Measurements from ENCODE around the gene FEM1A.
A peak's percentile ranks its signal among the peaks of the same experiment; 100 is the strongest.
"Not testable (repeated sequence)": the region's sequence is repeated elsewhere in the genome, so short reads cannot be mapped to it uniquely, and the experiment has no call there.

Gene FEM1A

GRCh38 chr19:4831304-4831978 lies 39.9 kb downstream of the FEM1A start, which contains the start of gene TICAM1:
TSS of gene TICAM1 (minus strand) at chr19:4831712. CDS start at chr19:4818377, 13,335 bp downstream.
- peaks cover 14% of the 10 kb centered on the region for H3K4me1 ChIP-seq (ENCODE audit: control insufficient read depth, insufficient read depth, low read length)
- no peaks in the 10 kb centered on the region for H3K9me3 ChIP-seq (ENCODE audit: control insufficient read depth in 2 of 2, low read length in 2 of 2)
- H3K27ac ChIP-seq (ENCODE audit: low read length): peak within 1 kb of the TSS; percentile 71
- peak within 1 kb of the TSS; percentile 88 to 89 for H3K9ac ChIP-seq (ENCODE audit: low read length in 2 of 2)
- peak within 1 kb of the TSS; percentile 61 to 94 for H3K4me3 ChIP-seq (ENCODE audit: low read length in 2 of 2)
- no peaks in the 10 kb centered on the region for H3K27me3 ChIP-seq (ENCODE audit: control insufficient read depth in 1 of 2, insufficient read depth in 2 of 2, low read length in 2 of 2)
- H3K36me3 ChIP-seq (ENCODE audit: control insufficient read depth in 2 of 2, insufficient read depth in 2 of 2, low read length in 2 of 2): no peaks in the 10 kb centered on the region

- H3K4me1 ChIP-seq (ENCODE audit: control insufficient read depth, insufficient read depth, low read length): peaks cover 14% of the 10 kb centered on the region
- H3K9me3 ChIP-seq (ENCODE audit: control insufficient read depth in 2 of 2, low read length in 2 of 2); H3K36me3 ChIP-seq (ENCODE audit: control insufficient read depth in 2 of 2, insufficient read depth in 2 of 2, low read length in 2 of 2); H3K27me3 ChIP-seq (ENCODE audit: control insufficient read depth in 1 of 2, insufficient read depth in 2 of 2, low read length in 2 of 2): not testable (repeated sequence)
- H3K27ac ChIP-seq (ENCODE audit: low read length): peak overlapping the region; percentile 71
- H3K9ac ChIP-seq (ENCODE audit: low read length in 2 of 2): peak overlapping the region; percentile 88 to 89
- peak overlapping the region; percentile 61 to 94 for H3K4me3 ChIP-seq (ENCODE audit: low read length in 2 of 2)
Measured at GRCh38 chr19:4831979-4832340, 40.4 kb downstream of the FEM1A start.

- no peak overlapping the region for H3K9ac ChIP-seq (ENCODE audit: low read length in 2 of 2)
- H3K4me3 ChIP-seq (ENCODE audit: low read length in 2 of 2): no peak overlapping the region
- no peaks in the 10 kb centered on the region for H3K36me3 ChIP-seq (ENCODE audit: control insufficient read depth in 2 of 2, insufficient read depth in 2 of 2, low read length in 2 of 2)
- no peak overlapping the region for H3K27ac ChIP-seq (ENCODE audit: low read length)
- H3K27me3 ChIP-seq (ENCODE audit: control insufficient read depth in 1 of 2, insufficient read depth in 2 of 2, low read length in 2 of 2): no peaks in the 10 kb centered on the region
- H3K4me1 ChIP-seq (ENCODE audit: control insufficient read depth, insufficient read depth, low read length): peaks cover 14% of the 10 kb centered on the region
- no peaks in the 10 kb centered on the region for H3K9me3 ChIP-seq (ENCODE audit: control insufficient read depth in 2 of 2, low read length in 2 of 2)
Measured at GRCh38 chr19:4832776-4833175, 41.2 kb downstream of the FEM1A start.

- Histone ChIP-seq H3K27me3 (ENCODE audit: control insufficient read depth in 1 of 2, insufficient read depth in 2 of 2, low read length in 2 of 2) (no peaks in the 10 kb centered on the region), H3K4me1 (ENCODE audit: control insufficient read depth, insufficient read depth, low read length) (no peaks in the 10 kb centered on the region), H3K36me3 (ENCODE audit: control insufficient read depth in 2 of 2, insufficient read depth in 2 of 2, low read length in 2 of 2) (peaks cover 11 to 14% of the 10 kb centered on the region in 2 donors), H3K9ac (ENCODE audit: low read length in 2 of 2) (no peak overlapping the region), H3K4me3 (ENCODE audit: low read length in 2 of 2) (no peak overlapping the region), H3K9me3 (ENCODE audit: control insufficient read depth in 2 of 2, low read length in 2 of 2) (no peaks in the 10 kb centered on the region), H3K27ac (ENCODE audit: low read length) (no peak overlapping the region)
Measured at GRCh38 chr19:4839192-4839591, 47.7 kb downstream of the FEM1A start.

- Histone ChIP-seq H3K4me3 (ENCODE audit: low read length in 2 of 2) (no peak overlapping the region), H3K4me1 (ENCODE audit: control insufficient read depth, insufficient read depth, low read length) (peaks cover 3% of the 10 kb centered on the region), H3K9me3 (ENCODE audit: control insufficient read depth in 2 of 2, low read length in 2 of 2) (no peaks in the 10 kb centered on the region), H3K36me3 (ENCODE audit: control insufficient read depth in 2 of 2, insufficient read depth in 2 of 2, low read length in 2 of 2) (peaks cover 14 to 18% of the 10 kb centered on the region in 2 donors), H3K27me3 (ENCODE audit: control insufficient read depth in 1 of 2, insufficient read depth in 2 of 2, low read length in 2 of 2) (no peaks in the 10 kb centered on the region), H3K27ac (ENCODE audit: low read length) (no peak overlapping the region), H3K9ac (ENCODE audit: low read length in 2 of 2) (no peak overlapping the region)
Measured at GRCh38 chr19:4843647-4843965, 52.1 kb downstream of the FEM1A start.

- H3K27ac ChIP-seq (ENCODE audit: low read length): no peak overlapping the region
- no peak overlapping the region for H3K4me3 ChIP-seq (ENCODE audit: low read length in 2 of 2)
- no peaks in the 10 kb centered on the region for H3K27me3 ChIP-seq (ENCODE audit: control insufficient read depth in 1 of 2, insufficient read depth in 2 of 2, low read length in 2 of 2)
- H3K4me1 ChIP-seq (ENCODE audit: control insufficient read depth, insufficient read depth, low read length): peaks cover 3% of the 10 kb centered on the region
- H3K9ac ChIP-seq (ENCODE audit: low read length in 2 of 2): no peak overlapping the region
- peaks cover 13% of the 10 kb centered on the region in 2 donors for H3K36me3 ChIP-seq (ENCODE audit: control insufficient read depth in 2 of 2, insufficient read depth in 2 of 2, low read length in 2 of 2)
- no peaks in the 10 kb centered on the region for H3K9me3 ChIP-seq (ENCODE audit: control insufficient read depth in 2 of 2, low read length in 2 of 2)
Measured at GRCh38 chr19:4844348-4845179, 53.0 kb downstream of the FEM1A start.

GRCh38 chr19:4845975-4846374 lies 54.4 kb downstream of the FEM1A start:
- not testable (repeated sequence) for H3K9me3 ChIP-seq (ENCODE audit: control insufficient read depth in 2 of 2, low read length in 2 of 2); H3K9ac ChIP-seq (ENCODE audit: low read length in 2 of 2); H3K4me3 ChIP-seq (ENCODE audit: low read length in 2 of 2); H3K4me1 ChIP-seq (ENCODE audit: control insufficient read depth, insufficient read depth, low read length); H3K27ac ChIP-seq (ENCODE audit: low read length); H3K27me3 ChIP-seq (ENCODE audit: control insufficient read depth in 1 of 2, insufficient read depth in 2 of 2, low read length in 2 of 2)
- peaks cover 10 to 13% of the 10 kb centered on the region in 2 donors for H3K36me3 ChIP-seq (ENCODE audit: control insufficient read depth in 2 of 2, insufficient read depth in 2 of 2, low read length in 2 of 2)

- H3K9me3 ChIP-seq (ENCODE audit: control insufficient read depth in 2 of 2, low read length in 2 of 2): no peaks in the 10 kb centered on the region
- no peak overlapping the region for H3K27ac ChIP-seq (ENCODE audit: low read length)
- H3K4me1 ChIP-seq (ENCODE audit: control insufficient read depth, insufficient read depth, low read length): peaks cover 3% of the 10 kb centered on the region
- no peak overlapping the region for H3K9ac ChIP-seq (ENCODE audit: low read length in 2 of 2)
- peaks cover 6 to 10% of the 10 kb centered on the region in 2 donors for H3K36me3 ChIP-seq (ENCODE audit: control insufficient read depth in 2 of 2, insufficient read depth in 2 of 2, low read length in 2 of 2)
- no peak overlapping the region for H3K4me3 ChIP-seq (ENCODE audit: low read length in 2 of 2)
- no peaks in the 10 kb centered on the region for H3K27me3 ChIP-seq (ENCODE audit: control insufficient read depth in 1 of 2, insufficient read depth in 2 of 2, low read length in 2 of 2)
Measured at GRCh38 chr19:4847190-4847973, 55.8 kb downstream of the FEM1A start.

- H3K36me3 ChIP-seq (ENCODE audit: control insufficient read depth in 2 of 2, insufficient read depth in 2 of 2, low read length in 2 of 2): peaks cover 3 to 7% of the 10 kb centered on the region in 2 donors
- H3K9ac ChIP-seq (ENCODE audit: low read length in 2 of 2): no peak overlapping the region
- H3K4me3 ChIP-seq (ENCODE audit: low read length in 2 of 2): no peak overlapping the region
Measured at GRCh38 chr19:4849019-4849418, 57.5 kb downstream of the FEM1A start.

More at GRCh38 chr19:4849019-4849418, 57.5 kb downstream of the FEM1A start:
- no peaks in the 10 kb centered on the region for H3K27me3 ChIP-seq (ENCODE audit: control insufficient read depth in 1 of 2, insufficient read depth in 2 of 2, low read length in 2 of 2)
- no peak overlapping the region for H3K27ac ChIP-seq (ENCODE audit: low read length)
- no peaks in the 10 kb centered on the region for H3K9me3 ChIP-seq (ENCODE audit: control insufficient read depth in 2 of 2, low read length in 2 of 2)
- H3K4me1 ChIP-seq (ENCODE audit: control insufficient read depth, insufficient read depth, low read length): peaks cover 3% of the 10 kb centered on the region
